Activated CD4-positive, alpha-beta T cell treated with anti-CD3 and anti-CD28 coated beads, Interleukin-10, Interleukin-2, amounts not matched to agents 100 ng/mL and 50 ng/mL, durations not matched to agents 16 hours and 8 hours (primary cell): ENCODE data around the gene GBP2.
"Not testable (repeated sequence)": the region's sequence is repeated elsewhere in the genome, so short reads cannot be mapped to it uniquely, and the experiment has no call there.

Source experiments
- DNase-seq: peaks from one replicate; pipeline ENCODE4 v3.0.0-alpha.2; 2020

GBP2 gene

GRCh38 chr1:89125913-89126580, at the start of gene GBP2:
TSS of gene GBP2 (minus strand) at chr1:89126114. CDS start at chr1:89121966, 4,148 bp downstream.
- peak; percentile 85 for DNase-seq

GRCh38 chr1:89174491-89174890, 48.6 kb upstream of the GBP2 start:
- no peak for DNase-seq

- no peak for DNase-seq
Observed at GRCh38 chr1:89172468-89173143, 46.7 kb upstream of the GBP2 start.

- DNase-seq: peak; percentile 33
Observed at GRCh38 chr1:89171067-89171438, 45.1 kb upstream of the GBP2 start.

- no peak for DNase-seq
Observed at GRCh38 chr1:89170170-89171066, 44.5 kb upstream of the GBP2 start.

GRCh38 chr1:89169166-89169565, 43.3 kb upstream of the GBP2 start:
- no peak for DNase-seq

GRCh38 chr1:89167590-89168230, 41.8 kb upstream of the GBP2 start:
- no peak for DNase-seq

- DNase-seq: no peak
Observed at GRCh38 chr1:89166705-89167104, 40.8 kb upstream of the GBP2 start.

GRCh38 chr1:89165811-89166210, 39.9 kb upstream of the GBP2 start:
- no peak for DNase-seq

- no peak for DNase-seq
Observed at GRCh38 chr1:89151047-89151446, 25.1 kb upstream of the GBP2 start.

- DNase-seq: no peak
Observed at GRCh38 chr1:89149976-89150375, 24.1 kb upstream of the GBP2 start.

- DNase-seq: no peak
Observed at GRCh38 chr1:89149229-89149628, 23.3 kb upstream of the GBP2 start.

GRCh38 chr1:89147678-89148658, 22.1 kb upstream of the GBP2 start:
- DNase-seq: no peak

GRCh38 chr1:89146721-89147120, 20.8 kb upstream of the GBP2 start:
- DNase-seq: no peak

GRCh38 chr1:89143484-89143883, 17.6 kb upstream of the GBP2 start:
- no peak for DNase-seq

- DNase-seq: no peak
Observed at GRCh38 chr1:89142160-89142559, 16.2 kb upstream of the GBP2 start.

- no peak for DNase-seq
Observed at GRCh38 chr1:89133747-89134146, 7.8 kb upstream of the GBP2 start.

GRCh38 chr1:89130716-89131115, 4.8 kb upstream of the GBP2 start:
- DNase-seq: no peak

GRCh38 chr1:89129911-89130310, 4.0 kb upstream of the GBP2 start:
- no peak for DNase-seq

GRCh38 chr1:89128003-89128458, 2.1 kb upstream of the GBP2 start:
- DNase-seq: not testable (repeated sequence)
